HG02763 (cell line): ENCODE data around the gene NPLOC4.
"Not testable (repeated sequence)": the region's sequence is repeated elsewhere in the genome, so short reads cannot be mapped to it uniquely, and the experiment has no call there.

Source experiments
- ATAC-seq: cut with Tn5 transposase; IDR thresholded peaks from one replicate; pipeline ENCODE4 v1.9.1; 2021; ENCODE audit warnings: mild to moderate bottlenecking, moderate library complexity; ENCODE audit not compliant: unreplicated experiment

Gene NPLOC4

DNA sequence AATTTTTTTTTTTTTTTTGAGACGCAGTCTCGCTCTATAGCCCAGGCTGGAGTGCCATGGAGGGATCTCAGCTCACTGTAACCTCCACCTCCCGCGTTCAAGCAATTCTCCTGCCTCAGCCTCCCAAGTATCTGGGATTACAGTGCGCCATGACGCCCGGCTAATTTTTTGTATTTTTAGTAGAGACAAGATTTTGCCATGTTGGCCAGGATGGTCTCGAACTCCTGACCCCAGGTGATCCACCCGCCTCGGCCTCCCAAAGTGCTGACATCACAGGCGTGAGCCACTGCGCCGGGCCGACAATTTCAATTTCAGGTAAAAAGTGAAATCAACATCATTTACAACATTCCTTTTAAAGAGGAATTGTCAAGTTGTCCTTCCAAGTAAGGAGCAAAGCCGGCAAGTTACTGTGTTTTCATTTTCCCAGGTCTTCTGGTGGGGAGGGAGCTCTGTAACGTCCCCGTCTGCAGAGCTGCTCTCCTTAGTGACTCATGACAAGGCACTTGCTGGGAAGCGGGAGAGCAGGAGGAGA lies 873 bp downstream of the NPLOC4 start:
- ATAC-seq, result no peak

- no peak for ATAC-seq
These were observed 1.5 kb downstream of the NPLOC4 start for GRCh38 chr17:81635431-81635830.

- ATAC-seq, result no peak
These were observed 5.4 kb downstream of the NPLOC4 start for GRCh38 chr17:81631482-81631881.

DNA sequence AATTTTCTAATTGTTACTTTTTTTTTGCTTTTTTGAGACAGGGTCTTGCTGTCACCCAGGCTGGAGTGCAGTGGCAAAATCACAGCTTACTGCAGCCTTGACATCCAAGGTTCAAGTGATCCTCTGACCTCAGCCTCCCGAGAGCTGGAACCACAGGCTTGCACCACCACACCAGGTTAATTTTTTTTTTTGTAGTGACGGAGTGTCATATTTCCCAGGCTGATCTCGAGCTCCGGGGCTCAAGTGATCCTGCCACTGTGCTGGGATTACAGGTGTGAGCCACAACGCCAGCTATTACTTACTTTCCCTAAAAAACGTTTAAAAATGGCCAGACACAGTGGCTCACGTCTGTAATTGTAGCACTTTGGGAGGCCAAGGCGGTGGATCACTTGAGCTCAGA lies 6.6 kb downstream of the NPLOC4 start:
- no peak for ATAC-seq

- ATAC-seq, result no peak
These were observed 15.3 kb downstream of the NPLOC4 start for GRCh38 chr17:81621494-81622130.

GRCh38 chr17:81618307-81618706 lies 18.6 kb downstream of the NPLOC4 start:
- not testable (repeated sequence) for ATAC-seq

- no peak for ATAC-seq
These were observed 20.0 kb downstream of the NPLOC4 start for GRCh38 chr17:81616877-81617276.

DNA sequence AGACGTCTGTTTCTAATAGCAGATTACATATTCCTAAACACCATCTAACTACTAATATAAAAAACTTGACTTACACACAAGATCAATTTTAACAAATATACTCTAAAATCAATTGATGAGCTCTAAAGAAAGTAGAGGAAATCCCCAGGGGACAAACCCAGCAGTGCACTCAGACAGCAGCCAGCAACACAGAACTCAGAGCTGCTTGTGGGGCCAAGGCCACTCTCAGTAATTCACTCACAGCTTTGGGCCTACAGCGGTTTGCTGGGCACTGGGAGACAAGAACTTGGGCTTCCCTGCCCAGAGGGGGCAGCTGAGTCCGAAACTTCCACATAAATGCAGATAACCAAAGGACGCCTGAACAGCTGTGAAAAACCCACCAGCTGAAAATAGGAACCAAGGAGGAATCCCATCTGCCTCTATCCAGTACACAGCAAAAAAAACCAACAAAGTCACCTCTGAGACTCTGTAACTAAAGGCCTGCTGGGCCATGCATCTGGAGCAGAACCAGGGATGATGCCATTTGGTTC lies 21.4 kb downstream of the NPLOC4 start:
- ATAC-seq, result no peak

DNA sequence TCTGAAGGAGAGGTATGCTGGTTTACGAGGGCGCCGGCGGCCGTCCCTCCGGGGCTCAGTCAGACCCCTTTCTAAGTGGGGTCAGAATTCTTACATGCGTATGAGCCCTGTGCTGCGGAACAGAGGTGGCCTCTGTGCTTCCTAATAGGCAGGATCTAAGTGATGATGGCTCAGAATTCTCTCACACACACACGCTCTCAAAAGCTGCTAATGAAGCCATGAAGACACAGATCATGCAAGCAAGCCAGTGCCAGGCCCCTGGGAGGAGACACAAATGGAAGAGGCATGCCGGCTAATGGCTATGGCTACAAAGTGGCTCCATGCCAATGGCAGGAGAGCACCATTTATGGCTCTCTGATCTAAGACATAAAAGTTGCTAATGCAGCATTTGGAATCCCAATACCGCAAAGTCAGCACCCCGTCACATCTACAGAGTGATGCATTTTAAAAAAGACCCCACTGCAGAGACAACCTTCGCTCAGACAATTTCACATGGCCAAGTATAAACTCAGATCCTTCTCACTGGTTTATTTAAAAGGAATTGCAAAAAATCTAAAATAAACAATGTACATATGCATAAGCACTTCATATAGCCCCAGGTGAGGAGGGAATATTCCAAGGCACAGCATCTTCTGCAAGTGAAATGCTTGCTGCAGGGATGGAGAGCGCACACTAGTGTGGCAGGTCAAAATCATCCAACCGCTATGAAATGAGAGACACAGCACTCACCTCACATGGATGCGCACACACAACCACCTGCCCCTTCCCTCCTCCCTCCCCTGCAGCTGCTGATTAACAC lies 24.5 kb downstream of the NPLOC4 start:
- no peak for ATAC-seq

DNA sequence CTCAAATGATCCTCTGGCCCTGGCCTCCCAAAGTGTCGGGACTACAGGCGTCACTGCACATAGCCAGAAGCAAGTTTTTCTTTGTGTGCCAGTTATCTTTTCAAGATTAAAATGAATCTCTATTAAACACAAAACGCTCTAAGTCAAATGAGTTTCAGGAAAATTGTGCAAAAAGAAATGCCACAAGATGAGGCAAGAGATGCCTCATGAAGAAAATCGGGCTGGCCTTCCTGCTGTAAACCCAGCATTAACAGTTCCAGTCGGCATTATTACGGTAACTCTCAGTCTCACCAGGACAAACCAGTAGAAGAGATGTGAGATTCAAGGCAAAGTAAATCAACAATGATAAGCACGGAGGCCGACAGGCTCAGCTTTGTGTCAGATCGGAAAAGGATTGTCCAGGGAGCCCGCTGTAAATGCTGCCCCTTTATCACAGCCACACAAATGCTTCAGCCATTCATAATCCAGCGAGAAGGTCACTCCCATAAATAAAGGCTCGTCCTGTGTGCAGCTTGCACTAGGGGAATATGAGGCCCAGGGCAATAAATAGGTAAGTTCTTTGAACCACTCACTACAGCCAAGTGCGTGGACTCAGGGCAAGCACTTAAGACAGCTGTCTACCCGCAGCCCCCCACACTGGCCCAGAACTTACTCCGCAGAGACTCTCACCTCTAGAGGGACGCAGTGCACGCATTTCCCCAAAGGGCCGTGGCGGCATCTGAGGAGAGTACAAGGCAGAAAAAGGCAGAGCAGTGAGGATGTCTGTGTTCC lies 27.2 kb downstream of the NPLOC4 start:
- ATAC-seq, result no peak

GRCh38 chr17:81608605-81609004 lies 28.3 kb downstream of the NPLOC4 start:
- ATAC-seq, result no peak

DNA sequence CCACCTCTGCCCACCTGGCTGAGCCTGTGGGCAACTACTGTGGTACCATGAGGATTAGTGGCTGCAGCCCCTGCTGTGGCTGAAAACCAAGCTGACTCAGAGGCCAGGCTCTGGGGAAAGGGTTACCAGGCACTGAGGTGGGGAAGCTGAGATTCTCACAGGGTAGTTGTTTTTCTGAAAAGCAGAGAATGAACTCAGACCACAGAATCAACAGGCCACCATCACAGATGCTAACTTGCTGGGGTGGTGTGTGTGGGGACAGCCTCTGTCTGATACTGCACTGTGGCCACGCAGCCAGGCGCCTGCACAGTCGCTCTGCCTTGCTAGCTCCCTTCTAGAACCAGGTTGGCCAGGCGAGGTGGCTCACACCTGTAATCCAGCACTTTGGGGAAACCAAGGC lies 28.8 kb downstream of the NPLOC4 start:
- no peak for ATAC-seq

DNA sequence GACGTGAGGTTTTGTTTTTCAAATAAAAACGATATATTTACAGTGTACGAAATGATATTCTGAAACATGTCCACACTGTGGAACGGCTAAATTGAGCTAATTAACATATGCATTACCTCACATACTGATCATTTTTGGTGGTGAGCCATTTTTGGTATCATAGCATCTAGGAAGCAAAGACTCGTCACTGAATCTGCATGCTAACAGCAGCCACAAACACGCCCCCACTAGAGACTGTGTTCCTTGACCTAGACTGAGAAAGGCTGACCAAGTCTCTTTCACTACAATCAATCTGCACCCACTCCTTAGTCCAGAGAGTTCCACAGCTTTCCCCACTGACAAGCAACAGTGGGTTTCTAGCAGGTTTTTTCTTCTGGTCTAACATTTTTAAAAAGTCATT lies 29.5 kb downstream of the NPLOC4 start:
- no peak for ATAC-seq

DNA sequence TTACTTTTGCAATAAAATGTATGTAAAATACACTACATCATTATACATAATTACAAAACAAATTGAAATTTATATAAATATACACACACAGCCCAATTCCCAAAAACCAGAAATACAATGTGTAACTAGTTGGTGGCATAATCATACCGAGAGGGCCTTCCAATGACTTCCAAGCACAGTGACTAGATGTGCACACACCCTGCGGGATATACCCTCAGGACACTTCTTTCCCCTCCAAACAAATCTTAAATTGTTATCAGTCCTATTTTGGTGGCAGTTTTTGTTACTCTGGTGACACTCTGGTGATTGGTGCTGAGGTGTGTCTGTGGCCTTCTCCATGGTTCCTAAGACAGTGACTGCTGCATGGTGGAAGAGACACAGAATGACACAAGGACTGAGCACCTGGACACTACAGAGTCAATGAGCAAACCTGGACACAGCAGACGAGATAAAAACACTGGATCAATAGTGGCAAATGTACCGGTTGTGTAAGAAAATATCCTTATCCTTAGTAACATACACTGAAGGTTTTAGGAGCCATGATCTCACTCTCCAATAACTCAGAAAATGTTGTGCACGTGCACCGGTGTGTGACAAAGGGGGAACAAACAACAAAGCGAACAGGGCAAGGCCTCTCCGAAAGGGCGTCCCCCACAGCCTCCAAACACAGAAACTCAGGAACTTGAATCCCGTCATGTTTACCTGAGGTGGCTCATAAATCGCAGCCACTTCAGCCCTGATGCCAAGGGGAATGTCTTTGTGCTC lies 32.9 kb downstream of the NPLOC4 start:
- ATAC-seq, result no peak

DNA sequence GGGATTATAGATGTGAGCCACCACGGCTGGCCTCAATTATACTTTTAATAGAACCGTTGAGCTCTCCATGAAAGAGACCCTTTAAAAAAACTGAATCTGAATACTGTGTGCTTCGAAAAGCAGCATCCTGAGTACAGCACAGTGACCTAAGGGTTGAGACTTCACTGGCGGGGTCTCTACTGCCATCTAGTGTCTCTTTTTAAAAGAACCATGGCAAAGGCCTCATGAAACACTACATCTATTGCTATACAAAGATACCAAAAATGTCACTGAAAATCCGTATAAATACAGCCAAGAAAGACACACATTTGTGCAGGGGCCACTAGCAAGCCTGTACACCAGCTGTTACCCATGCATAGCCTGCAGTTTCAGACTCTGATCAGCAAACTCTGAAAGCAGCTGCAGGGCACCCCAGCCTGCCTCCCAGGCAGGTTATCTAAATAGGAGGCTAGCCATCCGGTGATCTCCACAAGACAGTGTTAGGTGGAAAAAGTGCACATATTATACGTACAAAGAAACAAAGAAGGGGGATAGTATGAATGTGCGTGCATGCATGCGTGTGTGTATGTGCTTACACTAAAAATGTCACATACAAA lies 35.3 kb downstream of the NPLOC4 start:
- no peak for ATAC-seq

DNA sequence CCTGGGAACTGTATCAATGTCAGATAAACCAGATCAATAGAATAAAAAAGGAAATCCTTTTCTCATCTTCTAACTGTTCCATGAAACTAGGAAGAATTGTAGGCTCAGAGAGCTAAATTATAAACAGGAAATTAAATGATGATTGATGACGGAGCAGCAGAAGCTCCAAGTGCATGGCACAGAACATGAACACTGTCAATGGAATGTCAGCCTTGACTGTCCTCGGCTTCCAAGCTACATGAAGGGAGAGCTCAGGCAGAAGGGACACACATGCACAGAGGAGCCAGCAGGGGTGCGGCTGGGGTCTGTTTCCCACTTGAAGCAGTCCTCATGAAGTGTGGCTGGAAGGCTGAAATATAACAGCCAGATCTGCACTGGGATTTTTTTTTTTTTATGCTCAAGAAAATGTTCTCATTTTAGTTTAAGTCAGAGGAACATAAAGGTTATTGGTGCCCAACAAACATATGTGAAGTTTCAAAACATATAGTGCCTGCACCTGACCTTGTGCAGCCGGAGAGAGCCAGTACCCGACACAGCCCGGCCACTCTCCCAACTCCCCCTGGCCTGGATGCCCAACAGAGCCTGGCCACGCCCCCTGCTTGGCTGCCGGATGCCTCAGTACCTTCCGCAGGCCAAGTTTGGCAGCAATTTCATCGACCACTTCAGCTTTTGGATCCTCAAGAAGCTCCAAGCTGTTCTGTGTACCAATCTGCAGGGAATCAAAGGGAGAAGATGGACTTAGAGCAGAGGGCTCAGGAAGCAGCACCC lies 37.0 kb downstream of the NPLOC4 start:
- no peak for ATAC-seq

- ATAC-seq, result no peak
These were observed 43.6 kb downstream of the NPLOC4 start for GRCh38 chr17:81593105-81593871.

GRCh38 chr17:81591971-81592370 lies 44.9 kb downstream of the NPLOC4 start:
- no peak for ATAC-seq

DNA sequence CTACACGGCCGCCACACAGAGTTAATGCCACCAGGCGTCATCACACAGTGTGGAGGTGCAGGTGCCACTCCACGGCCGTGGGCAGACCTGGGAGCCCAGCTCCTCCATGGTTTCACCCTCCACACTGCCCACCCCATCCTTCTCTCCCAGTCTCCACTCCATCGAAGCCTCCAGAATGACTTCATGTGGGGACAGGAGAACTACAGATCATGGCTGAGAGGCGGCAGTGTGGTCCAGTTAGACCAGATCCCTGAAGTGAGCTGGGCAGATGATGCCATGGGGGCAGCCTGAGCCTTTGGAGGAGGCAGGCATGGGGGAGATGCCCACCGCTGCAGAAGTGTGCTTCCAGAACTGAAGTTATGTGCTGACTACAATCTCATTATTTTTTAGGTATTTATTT lies 46.8 kb downstream of the NPLOC4 start:
- no peak for ATAC-seq
